K562 treated with DMSO at 1 percent for 48 hours (cell line): ENCODE data around the gene NTRK1. TPM values are rescaled to one million over a fixed set of nuclear protein-coding genes. Genes with fewer than 3 reads are reported as not detected.

Source experiments
- total RNA-seq: library from RNA; unstranded; fragments of 300-600 nt; gene quantifications from 2 replicates; pipeline ENCODE4 v1.2.3, GENCODE V29; 2022; ENCODE audit warnings: low replicate concordance; ENCODE audit errors: extremely low read depth

NTRK1 gene
- not detected in 2 replicates for total RNA-seq

DNA sequence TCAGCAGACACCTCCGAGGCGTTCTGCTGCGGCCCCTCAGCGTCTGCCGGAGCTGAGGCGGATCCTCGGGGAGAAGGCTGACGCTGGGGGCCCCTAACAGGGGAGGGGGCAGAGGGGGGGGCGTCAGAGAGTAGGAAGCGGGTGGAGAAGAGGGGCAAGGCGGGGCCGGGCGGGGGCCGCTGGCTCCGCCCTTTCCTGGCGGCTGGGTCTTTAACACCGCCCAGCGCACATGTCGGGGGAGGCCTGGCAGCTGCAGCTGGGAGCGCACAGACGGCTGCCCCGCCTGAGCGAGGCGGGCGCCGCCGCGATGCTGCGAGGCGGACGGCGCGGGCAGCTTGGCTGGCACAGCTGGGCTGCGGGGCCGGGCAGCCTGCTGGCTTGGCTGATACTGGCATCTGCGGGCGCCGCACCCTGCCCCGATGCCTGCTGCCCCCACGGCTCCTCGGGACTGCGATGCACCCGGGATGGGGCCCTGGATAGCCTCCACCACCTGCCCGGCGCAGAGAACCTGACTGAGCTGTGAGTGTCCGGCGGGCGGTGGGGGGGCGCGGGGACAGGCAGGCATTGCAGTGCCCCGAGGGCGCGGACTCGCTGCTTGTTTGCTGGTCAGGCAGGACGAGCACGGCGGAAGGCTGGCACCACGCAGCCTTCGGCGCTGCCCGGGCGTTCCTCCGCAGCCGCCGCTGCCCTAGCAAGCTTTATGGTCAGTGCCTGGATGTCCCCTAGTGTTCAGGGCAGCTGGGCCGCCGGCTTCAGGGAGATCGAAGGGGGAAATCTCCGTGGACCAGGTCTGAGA is at the start of gene NTRK1:
TSS of gene NTRK1 (plus strand) at position 238 of the 796 bp plus-strand sequence. CDS start at position 308, 70 bp downstream.

DNA sequence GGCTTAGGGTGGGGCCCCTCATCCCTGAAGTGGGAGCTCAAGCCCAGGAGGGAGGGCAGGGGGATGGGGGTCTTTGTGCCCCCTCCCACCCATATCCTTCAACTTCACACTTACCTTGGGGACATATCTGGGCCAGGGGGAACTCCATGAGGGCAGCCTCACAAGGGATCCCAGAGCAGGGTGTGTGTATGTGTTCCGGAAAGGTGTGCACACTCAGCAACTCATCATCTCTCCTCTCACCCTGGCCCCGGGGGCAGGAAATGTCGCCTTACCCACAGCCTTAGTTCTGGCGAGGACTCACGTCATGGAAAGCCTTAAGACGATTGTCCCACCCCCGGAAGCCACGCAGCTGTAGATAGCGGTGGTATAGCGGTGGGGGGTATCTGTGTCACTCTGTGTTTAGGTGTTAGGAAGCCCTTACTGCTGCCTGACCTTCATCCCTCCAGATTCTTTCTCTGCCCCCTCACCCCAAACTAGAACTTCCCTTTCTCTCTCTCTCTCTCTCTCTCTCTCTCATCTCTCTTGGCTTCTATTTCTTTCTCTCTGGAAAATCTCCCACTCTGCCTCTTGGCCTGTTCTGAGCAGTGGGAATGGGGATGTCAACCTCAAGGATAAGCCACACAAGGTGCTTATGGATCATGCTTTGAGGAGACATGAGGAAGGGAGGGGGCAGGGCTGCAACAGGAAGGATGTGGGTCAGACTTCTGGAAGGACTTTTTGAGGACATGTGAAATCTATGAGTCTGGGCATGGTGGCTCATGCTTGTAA is 43.9 kb upstream of the NTRK1 start, which contains the start of gene SH2D2A:
TSS of gene SH2D2A (minus strand) at position 288 of the 768 bp plus-strand sequence. CDS start at position 148, 140 bp downstream.

DNA sequence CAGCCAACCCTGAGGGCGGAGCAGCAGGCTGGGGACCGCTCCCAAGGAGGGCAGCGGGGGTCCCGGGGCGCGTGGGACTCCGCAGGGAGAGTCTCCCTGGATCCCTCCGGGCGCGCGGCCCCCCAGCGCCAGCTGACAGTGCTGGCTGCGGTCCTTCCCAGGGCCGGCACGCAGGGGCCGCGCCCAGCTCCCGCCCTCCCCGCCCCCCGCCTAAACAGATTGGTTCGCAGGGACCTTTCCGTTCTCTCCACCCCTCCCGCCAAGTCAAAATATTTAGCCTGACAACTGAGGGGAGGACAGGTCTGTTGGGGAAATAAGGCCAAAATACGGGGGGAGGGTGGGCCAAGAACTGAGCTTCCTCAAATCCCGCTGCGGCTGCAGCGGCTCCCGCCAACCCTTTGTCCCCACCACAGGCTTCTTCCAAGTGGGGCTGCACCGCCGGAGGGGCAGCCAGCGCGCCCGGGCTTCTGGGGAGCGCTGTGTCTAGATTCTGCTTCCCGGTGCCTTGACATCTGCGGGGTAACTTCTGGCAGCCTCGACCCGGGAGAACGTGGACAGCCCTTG is 1.6 kb upstream of the NTRK1 start, which contains the start of gene INSRR:
TSS of gene INSRR (minus strand) at position 159 of the 564 bp plus-strand sequence. CDS start 496 bp downstream, outside the sequence.

DNA sequence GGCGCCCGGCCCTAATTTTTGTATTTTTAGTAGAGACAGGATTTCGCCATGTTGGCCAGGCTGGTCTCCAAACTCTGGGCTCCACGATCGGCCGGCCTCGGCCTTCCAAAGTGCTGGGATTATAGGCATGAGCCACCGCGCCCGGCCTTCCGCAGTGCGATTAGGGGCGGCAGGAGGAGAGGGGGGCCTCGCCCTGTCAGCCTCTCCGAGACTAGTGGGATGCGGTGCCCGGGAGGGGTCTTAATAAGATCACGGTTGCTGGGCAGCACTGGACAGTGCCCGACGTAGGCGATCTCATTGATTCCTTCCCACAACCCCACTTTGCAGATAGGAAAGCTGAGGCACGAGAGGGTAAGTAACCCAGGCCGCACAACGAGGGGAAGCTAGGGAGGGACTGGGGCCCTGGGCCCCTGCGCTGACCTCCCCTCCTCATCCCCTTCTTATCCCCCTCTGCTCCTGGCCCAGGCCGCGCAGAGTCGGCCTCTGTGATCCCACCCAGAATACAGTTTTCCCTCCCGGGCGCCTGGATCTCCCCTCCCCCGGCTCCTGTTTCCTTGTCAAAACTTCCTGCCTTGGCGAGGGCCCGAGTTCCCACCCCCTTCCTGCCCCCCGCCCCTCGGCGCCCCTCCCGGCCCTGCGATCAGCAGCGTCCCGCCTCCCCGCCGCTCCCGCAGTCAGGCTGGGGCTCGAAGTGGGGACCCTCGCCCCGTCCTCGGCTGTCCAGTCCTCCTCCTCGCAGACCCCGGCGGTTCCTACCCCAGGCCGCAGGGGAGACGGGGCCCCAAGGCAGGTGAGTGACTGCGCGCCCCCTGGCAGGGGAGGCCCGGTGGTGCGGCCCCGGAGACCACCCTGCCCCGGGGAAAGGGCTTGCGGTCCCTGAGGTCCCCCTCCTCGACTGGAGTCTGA is 32.6 kb downstream of the NTRK1 start, which contains the start of gene PEAR1:
TSS of gene PEAR1 (plus strand) at position 671 of the 906 bp plus-strand sequence. CDS start 10,209 bp downstream, outside the sequence.

DNA sequence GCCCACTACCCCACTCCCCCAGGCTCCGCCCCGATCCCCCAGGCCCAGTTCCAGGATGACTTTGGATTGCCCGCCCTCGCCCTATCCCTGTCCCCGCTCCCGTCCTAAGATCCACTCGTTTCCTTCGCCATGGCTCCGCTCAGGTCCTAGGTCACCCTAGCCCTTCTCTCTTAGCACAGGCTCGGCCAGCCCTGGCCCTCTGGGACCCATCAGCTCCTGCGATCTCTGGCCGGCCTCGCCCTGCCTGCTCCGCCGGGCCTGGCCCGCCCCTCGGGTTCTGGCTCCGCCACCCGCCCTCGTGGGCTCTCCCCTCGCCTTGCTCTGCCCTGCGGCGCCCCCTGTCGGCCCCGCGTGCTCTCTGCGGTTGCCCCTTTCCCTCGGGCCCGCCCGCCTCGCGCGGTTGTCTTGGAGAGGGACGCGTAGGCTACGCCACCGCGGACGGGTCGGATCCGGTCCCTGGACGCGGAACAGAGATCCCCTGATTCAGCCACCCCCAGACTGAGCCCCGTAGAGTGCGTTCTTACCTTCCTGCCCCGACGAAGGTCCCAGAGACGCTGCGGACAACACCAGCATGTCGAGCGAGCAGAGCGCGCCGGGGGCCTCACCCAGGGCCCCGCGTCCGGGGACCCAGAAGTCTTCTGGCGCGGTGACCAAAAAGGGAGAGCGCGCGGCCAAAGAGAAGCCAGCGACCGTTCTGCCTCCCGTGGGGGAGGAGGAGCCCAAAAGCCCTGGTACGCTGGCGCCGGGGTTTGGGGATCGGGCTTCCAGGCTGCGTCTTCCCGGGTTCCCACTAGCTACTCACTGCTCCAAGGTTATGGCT is 59.8 kb downstream of the NTRK1 start, which contains the start of gene LRRC71:
TSS of gene LRRC71 (plus strand) at position 400 of the 820 bp plus-strand sequence. CDS start at position 572, 172 bp downstream.

Other genes starting within 250 kb of the NTRK1 start
- not detected in 2 replicates for gene HAPLN2, start 241.4 kb upstream of the NTRK1 start, total RNA-seq
- gene BCAN, start 218.7 kb upstream of the NTRK1 start, total RNA-seq: not detected in 2 replicates
- gene NES, start 183.5 kb upstream of the NTRK1 start, total RNA-seq: not detected in 2 replicates
- gene CRABP2, start 155.3 kb upstream of the NTRK1 start, total RNA-seq: not detected in 2 replicates
- not detected in 2 replicates for gene METTL25B, start 132.4 kb upstream of the NTRK1 start, total RNA-seq
- gene ISG20L2, start 132.1 kb upstream of the NTRK1 start, total RNA-seq: not detected in 2 replicates
- not detected in 2 replicates for gene MRPL24, start 119.8 kb upstream of the NTRK1 start, total RNA-seq
- not detected in 2 replicates for gene HDGF, start 109.2 kb upstream of the NTRK1 start, total RNA-seq
- gene PRCC, start 93.3 kb upstream of the NTRK1 start, total RNA-seq: not detected in 2 replicates
- not detected in 2 replicates for gene SH2D2A, start 44.0 kb upstream of the NTRK1 start, total RNA-seq
- not detected in 2 replicates for gene INSRR, start 1.7 kb upstream of the NTRK1 start, total RNA-seq
- gene PEAR1, start 32.9 kb downstream of the NTRK1 start, total RNA-seq: not detected in 2 replicates
- not detected in 2 replicates for gene LRRC71, start 59.8 kb downstream of the NTRK1 start, total RNA-seq
- gene ARHGEF11, start 184.9 kb downstream of the NTRK1 start, total RNA-seq: not detected in 2 replicates
- gene ETV3L, start 238.9 kb downstream of the NTRK1 start, total RNA-seq: not detected in 2 replicates